Measurements from ENCODE around the gene KCTD19.

DNA sequence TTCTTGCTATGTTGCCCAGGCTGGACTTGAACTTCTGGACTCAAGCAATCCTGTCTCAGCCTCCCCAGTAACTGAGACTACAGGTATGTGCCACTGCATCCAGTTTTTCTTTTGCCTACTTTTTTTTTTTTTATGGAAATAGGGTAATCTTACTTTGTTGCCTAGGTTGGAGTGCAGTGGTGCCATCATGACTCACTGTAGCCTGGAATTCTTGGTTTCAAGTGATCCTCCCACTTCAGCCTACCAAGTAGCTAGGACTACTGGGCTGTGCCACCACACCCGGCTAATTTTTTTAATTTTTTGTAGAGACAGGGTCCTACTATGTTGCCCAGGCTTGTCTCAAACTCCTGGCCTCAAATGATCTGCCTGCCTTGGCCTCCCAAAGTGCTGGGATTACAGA lies 10.1 kb upstream of the KCTD19 start:
- TF ChIP-seq, protein P1, sequence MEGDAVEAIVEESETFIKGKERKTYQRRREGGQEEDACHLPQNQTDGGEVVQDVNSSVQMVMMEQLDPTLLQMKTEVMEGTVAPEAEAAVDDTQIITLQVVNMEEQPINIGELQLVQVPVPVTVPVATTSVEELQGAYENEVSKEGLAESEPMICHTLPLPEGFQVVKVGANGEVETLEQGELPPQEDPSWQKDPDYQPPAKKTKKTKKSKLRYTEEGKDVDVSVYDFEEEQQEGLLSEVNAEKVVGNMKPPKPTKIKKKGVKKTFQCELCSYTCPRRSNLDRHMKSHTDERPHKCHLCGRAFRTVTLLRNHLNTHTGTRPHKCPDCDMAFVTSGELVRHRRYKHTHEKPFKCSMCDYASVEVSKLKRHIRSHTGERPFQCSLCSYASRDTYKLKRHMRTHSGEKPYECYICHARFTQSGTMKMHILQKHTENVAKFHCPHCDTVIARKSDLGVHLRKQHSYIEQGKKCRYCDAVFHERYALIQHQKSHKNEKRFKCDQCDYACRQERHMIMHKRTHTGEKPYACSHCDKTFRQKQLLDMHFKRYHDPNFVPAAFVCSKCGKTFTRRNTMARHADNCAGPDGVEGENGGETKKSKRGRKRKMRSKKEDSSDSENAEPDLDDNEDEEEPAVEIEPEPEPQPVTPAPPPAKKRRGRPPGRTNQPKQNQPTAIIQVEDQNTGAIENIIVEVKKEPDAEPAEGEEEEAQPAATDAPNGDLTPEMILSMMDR (conservative IDR thresholded peaks at IDR 0.05; ENCODE audit: low read depth, low read length) = no peak
- no peak for TF ChIP-seq EZH2 (IDR thresholded peaks at IDR 0.05; ENCODE audit: borderline replicate concordance, low read depth, low read length, poor library complexity, severe bottlenecking)
